Measurements from ENCODE around the gene CNOT9.

- TF ChIP-seq CTCF (IDR thresholded peaks at IDR 0.05; ENCODE audit: borderline replicate concordance, extremely low read depth, low read length, poor library complexity, severe bottlenecking) (no peak), EZH2 (IDR thresholded peaks at IDR 0.05; ENCODE audit: borderline replicate concordance, low read depth, low read length, severe bottlenecking) (no peak)
Measured at GRCh38 chr2:218558986-218559385, 9.7 kb upstream of the CNOT9 start.

Data from DND-41 (cell line).